HFFc6 (cell line): ENCODE data around the gene SETD2. TPM values are rescaled to one million over a fixed set of nuclear protein-coding genes. Genes with fewer than 3 reads are reported as not detected.
A peak's percentile ranks its signal among the peaks of the same experiment; 100 is the strongest.

Experiments used
- DNase-seq: peaks from one replicate; pipeline ENCODE4 v3.0.0-alpha.2; 2018
- H3K27ac Mint-ChIP-seq: 2 replicates; pipeline ENCODE4 v1.8.0; 2020; ENCODE audit warnings: mild to moderate bottlenecking, mixed read lengths
- H3K27me3 Mint-ChIP-seq: 2 replicates; pipeline ENCODE4 v1.8.0; 2021; ENCODE audit warnings: mild to moderate bottlenecking, moderate library complexity, mixed read lengths; ENCODE audit not compliant: insufficient read depth
- H3K36me3 Mint-ChIP-seq: 2 replicates; pipeline ENCODE4 v1.8.0; 2021; ENCODE audit warnings: low read depth, mixed read lengths
- H3K4me1 Mint-ChIP-seq: 2 replicates; pipeline ENCODE4 v1.8.0; 2020; ENCODE audit warnings: low read depth, mixed read lengths
- H3K4me3 Mint-ChIP-seq: 2 replicates; pipeline ENCODE4 v1.8.0; 2020; ENCODE audit warnings: mild to moderate bottlenecking, moderate library complexity, mixed read lengths
- H3K9me3 Mint-ChIP-seq: 2 replicates; pipeline ENCODE4 v1.8.0; 2020; ENCODE audit warnings: mild to moderate bottlenecking, mixed read lengths
- CTCF ChIP-seq: fragments of 200-600 bp; sonication (generic); IDR thresholded peaks from 2 replicates; pipeline ENCODE4 v1.5.0; 2021; ENCODE audit warnings: antibody characterized with exemption, mild to moderate bottlenecking
- total RNA-seq, 6 experiments: library from RNA; stranded (reverse); fragmentation: NEBNext Ultra II Directional; extraction: Animal tissue kit (Norgen Biotek cat#: 25700); gene quantifications; 2 replicates in 1 of 6; 3 replicates in 5 of 6; pipeline ENCODE4 v1.2.3, GENCODE V29; 2021

Gene SETD2
- total RNA-seq, 6 experiments from 2014 or later, result 26.7 to 33.7 (median 30.8) TPM

- TF ChIP-seq CTCF, result no peak
- H3K4me3 Mint-ChIP-seq, result peak overlapping the region; percentile 48
- no peaks in the 10 kb centered on the region for H3K9me3 Mint-ChIP-seq
- peaks cover 2% of the 10 kb centered on the region; the same call in 1 of the 2 replicates for H3K27me3 Mint-ChIP-seq
- DNase-seq, result peak; percentile 50
- H3K27ac Mint-ChIP-seq, result peak overlapping the region; percentile 77
- peaks cover 12% of the 10 kb centered on the region for H3K36me3 Mint-ChIP-seq
- peaks cover 52% of the 10 kb centered on the region for H3K4me1 Mint-ChIP-seq
Observed at GRCh38 chr3:47096959-47097358, 67.0 kb downstream of the SETD2 start.

DNA sequence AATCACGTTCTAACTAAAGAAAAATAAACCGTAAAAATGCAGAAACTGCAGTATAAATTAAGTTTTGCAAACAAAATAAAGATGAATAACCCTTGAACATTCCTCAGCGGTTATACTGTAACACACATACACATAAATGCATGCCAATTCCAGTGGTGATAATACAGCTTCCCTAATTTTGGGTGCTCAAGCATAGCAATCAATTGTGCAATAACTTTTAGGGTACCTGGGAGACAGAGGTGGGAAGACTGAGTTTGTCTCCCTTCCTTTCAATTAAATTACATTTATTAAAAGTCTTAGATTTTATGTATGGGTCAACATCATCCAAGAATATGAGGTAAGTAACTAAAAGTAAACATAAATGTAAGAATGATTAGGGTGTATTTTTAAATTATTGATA is 71.8 kb downstream of the SETD2 start:
- peaks cover 33% of the 10 kb centered on the region for H3K4me1 Mint-ChIP-seq
- no peak for TF ChIP-seq CTCF
- no peak overlapping the region for H3K4me3 Mint-ChIP-seq
- no peak for DNase-seq
- H3K27me3 Mint-ChIP-seq, result no peaks in the 10 kb centered on the region; the same call in 1 of the 2 replicates
- H3K27ac Mint-ChIP-seq, result no peak overlapping the region
- H3K9me3 Mint-ChIP-seq, result no peaks in the 10 kb centered on the region
- peaks cover 22% of the 10 kb centered on the region for H3K36me3 Mint-ChIP-seq

DNA sequence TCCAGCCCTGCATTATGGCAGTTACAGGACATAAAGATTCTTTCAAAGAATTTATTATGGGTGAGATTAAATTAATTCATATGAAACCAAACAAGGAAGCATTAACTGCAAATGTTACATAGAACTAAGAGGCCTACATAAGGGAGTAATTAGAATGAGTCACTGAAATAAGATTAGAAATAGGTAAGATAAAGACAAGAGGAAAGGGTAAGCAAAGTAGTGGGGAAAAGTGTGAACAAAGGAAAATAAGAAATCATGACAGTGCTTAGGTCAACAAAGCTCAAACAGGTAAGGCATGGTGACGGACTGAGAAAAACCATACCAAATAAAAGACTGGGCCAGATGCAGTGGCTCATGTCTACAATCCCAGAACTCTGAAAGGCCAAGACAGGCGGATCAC is 74.3 kb downstream of the SETD2 start:
- DNase-seq, result no peak
- Mint-ChIP-seq H3K4me1 (peaks cover 14% of the 10 kb centered on the region), H3K36me3 (peaks cover 22% of the 10 kb centered on the region), H3K9me3 (no peaks in the 10 kb centered on the region), H3K4me3 (no peak overlapping the region), H3K27ac (peak overlapping the region; percentile 0; the same call in 1 of the 2 replicates), H3K27me3 (no peaks in the 10 kb centered on the region; the same call in 1 of the 2 replicates)
- TF ChIP-seq CTCF, result no peak

- no peak for DNase-seq
- Mint-ChIP-seq H3K27me3 (no peaks in the 10 kb centered on the region; the same call in 1 of the 2 replicates), H3K4me1 (peaks cover 34% of the 10 kb centered on the region), H3K9me3 (no peaks in the 10 kb centered on the region), H3K4me3 (no peak overlapping the region), H3K36me3 (peaks cover 49% of the 10 kb centered on the region), H3K27ac (no peak overlapping the region)
- no peak for TF ChIP-seq CTCF
Observed at GRCh38 chr3:47086071-47086470, 77.8 kb downstream of the SETD2 start.

GRCh38 chr3:47083786-47084185 is 80.1 kb downstream of the SETD2 start:
- Mint-ChIP-seq H3K9me3 (no peaks in the 10 kb centered on the region), H3K4me3 (no peak overlapping the region), H3K27ac (peak overlapping the region; percentile 9; the same call in 1 of the 2 replicates), H3K4me1 (peaks cover 38% of the 10 kb centered on the region), H3K27me3 (no peaks in the 10 kb centered on the region; the same call in 1 of the 2 replicates), H3K36me3 (peaks cover 63% of the 10 kb centered on the region)
- no peak for DNase-seq
- TF ChIP-seq CTCF, result no peak

DNA sequence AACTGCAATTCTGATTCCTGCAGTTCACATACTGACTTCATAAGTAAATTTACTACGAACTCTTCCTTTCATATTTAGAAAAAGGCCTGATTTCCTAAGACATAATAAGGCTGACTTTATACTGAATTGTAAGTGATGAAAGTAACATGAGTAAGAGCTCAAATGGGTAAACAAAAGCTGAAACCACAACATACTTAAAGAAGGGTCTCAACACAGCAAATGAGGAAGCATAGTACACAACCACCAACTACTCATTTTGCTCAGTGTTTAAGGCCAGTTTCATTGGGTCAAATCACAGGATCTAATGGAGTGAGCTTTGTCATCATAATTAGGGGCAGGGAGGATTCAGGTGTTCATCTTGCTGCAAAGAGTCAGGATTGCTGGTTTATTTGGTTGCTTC is 81.4 kb downstream of the SETD2 start:
- TF ChIP-seq CTCF, result no peak
- Mint-ChIP-seq H3K36me3 (peaks cover 57% of the 10 kb centered on the region), H3K27ac (peak overlapping the region; percentile 70), H3K9me3 (no peaks in the 10 kb centered on the region), H3K4me3 (peak overlapping the region; percentile 13), H3K4me1 (peaks cover 38% of the 10 kb centered on the region), H3K27me3 (no peaks in the 10 kb centered on the region; the same call in 1 of the 2 replicates)
- DNase-seq, result peak; percentile 45
